Cardiac fibroblast (primary cell): ENCODE results near the gene RBM33.

ENCODE experiments used
- DNase-seq, 2 donors: peaks; one replicate each; pipeline versions ENCODE4 v3.0.0 to v3.0.0-alpha.2; 2010; ENCODE audit warnings: low read depth in 2 of 2
- H3K4me3 ChIP-seq, 2 donors: replicated peaks in 1 of 2; 1 replicate in 1 of 2; 2 replicates in 1 of 2; pipeline ENCODE4 v1.5.1; 2011; ENCODE audit warnings: low read depth in 2 of 2, low read length in 2 of 2, mild to moderate bottlenecking in 2 of 2, moderate library complexity in 1 of 2
- CTCF ChIP-seq: IDR thresholded peaks from one replicate; pipeline ENCODE4 v1.5.1; 2011; ENCODE audit warnings: low read depth, mild to moderate bottlenecking, low read length, inconsistent platforms

RBM33 gene

GRCh38 chr7:155808549-155809331, 164.3 kb downstream of the RBM33 start:
- H3K4me3 ChIP-seq: peak overlapping the region in 1 of 2 donors; percentile 14
- DNase-seq: no peak

GRCh38 chr7:155809332-155809946, 165.0 kb downstream of the RBM33 start:
- peak overlapping the region in 1 of 2 donors; percentile 21 for H3K4me3 ChIP-seq
- TF ChIP-seq CTCF: no peak

More at GRCh38 chr7:155808549-155809331, 164.3 kb downstream of the RBM33 start:
- TF ChIP-seq CTCF: no peak

GRCh38 chr7:155809947-155810769, 165.7 kb downstream of the RBM33 start:
- DNase-seq: no peak
- peak overlapping the region in 1 of 2 donors; percentile 19 for H3K4me3 ChIP-seq
- TF ChIP-seq CTCF: no peak

More at GRCh38 chr7:155809332-155809946, 165.0 kb downstream of the RBM33 start:
- no peak for DNase-seq

GRCh38 chr7:155810770-155811559, 166.5 kb downstream of the RBM33 start:
- TF ChIP-seq CTCF: no peak
- H3K4me3 ChIP-seq: no peak overlapping the region
- DNase-seq: no peak

- H3K4me3 ChIP-seq: no peak overlapping the region
- DNase-seq: no peak
- no peak for TF ChIP-seq CTCF
Measured at GRCh38 chr7:155811560-155811894, 167.1 kb downstream of the RBM33 start.

- DNase-seq: no peak
- peak within 1 kb of the TSS; percentile 40 for H3K4me3 ChIP-seq
Measured at GRCh38 chr7:155811895-155812761, 167.7 kb downstream of the RBM33 start, which contains the start of gene SHH. Gene SHH, minus strand, starts transcription at chr7:155812463. Its CDS starts 341 bp downstream, at chr7:155812122.

More at GRCh38 chr7:155811895-155812761, 167.7 kb downstream of the RBM33 start, which contains the start of gene SHH:
- no peak for TF ChIP-seq CTCF
